ENCODE data around the gene TRIB2. TPM values are rescaled to one million over a fixed set of nuclear protein-coding genes. Genes with fewer than 3 reads are reported as not detected.

TRIB2 gene
- total and polyA plus RNA-seq, 2 of the 13 experiments (the other 11 are each of a cell fraction or from before 2014, with no cell fraction given), result 1.1 to 2.3 TPM

DNA sequence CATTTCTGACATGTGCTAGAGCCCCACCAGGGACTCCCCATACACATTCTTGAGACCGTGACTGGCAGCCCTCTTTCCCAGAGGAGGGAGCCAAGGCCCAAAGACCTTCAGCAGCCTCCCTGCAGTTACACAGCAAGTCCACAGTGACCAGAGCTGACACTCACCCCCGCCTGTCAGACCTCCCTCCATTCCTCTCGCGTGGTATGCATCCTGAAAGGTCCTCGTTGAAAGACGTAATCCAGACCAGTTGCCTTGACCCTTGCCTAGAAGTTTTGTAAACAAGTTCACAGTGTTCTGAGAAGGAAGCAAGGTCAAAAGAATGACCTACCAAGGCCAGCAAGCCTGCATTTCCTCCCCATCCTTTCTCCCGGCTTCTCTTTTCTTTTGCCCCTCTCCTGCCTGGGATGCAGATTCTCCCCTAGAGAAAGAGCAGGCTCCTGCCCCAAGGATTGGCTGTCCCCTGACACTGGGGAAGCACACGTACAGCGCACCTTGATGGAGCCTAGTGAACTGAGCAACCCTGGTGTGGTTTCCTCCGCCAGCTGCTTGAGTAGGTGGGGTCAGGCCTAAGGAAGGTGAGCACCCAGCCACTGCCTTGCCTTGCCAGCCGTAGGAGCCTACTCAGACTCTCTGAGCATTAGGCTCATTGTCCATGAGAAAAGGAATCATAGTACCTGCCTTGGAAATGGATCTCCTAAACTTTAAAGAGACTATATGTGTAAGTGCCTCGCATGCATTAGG lies 18.3 kb downstream of the TRIB2 start:
- Histone ChIP-seq H3K27me3 (ENCODE audit: control insufficient read depth in 1 of 2, insufficient read depth in 2 of 2, low read length in 2 of 2) (no peaks in the 10 kb centered on the region), H3K79me2 (ENCODE audit: insufficient read depth, low read length) (no peaks in the 10 kb centered on the region), H3K27ac (ENCODE audit: extremely low read length, insufficient read depth, low read length) (no peak overlapping the region), H2AFZ (ENCODE audit: low read length) (no peak overlapping the region), H3K4me1 (ENCODE audit: insufficient read depth, low read length) (peaks cover 6% of the 10 kb centered on the region; the same call in 1 of the 2 replicates), H4K20me1 (ENCODE audit: insufficient read depth, low read length) (no peaks in the 10 kb centered on the region), H3K9me3 (ENCODE audit: low read length) (no peaks in the 10 kb centered on the region), H3K9ac (ENCODE audit: insufficient read depth, low read depth, low read length) (no peak overlapping the region), H3K4me3 (replicated peaks in 1 of 3; ENCODE audit: insufficient read depth in 1 of 3, low read depth in 2 of 3, low read length in 3 of 3) (no peak overlapping the region), H3K4me2 (ENCODE audit: low read depth, low read length) (no peak overlapping the region), H3K36me3 (replicated peaks in 1 of 2; ENCODE audit: control insufficient read depth in 1 of 2, insufficient read depth in 2 of 2, low read length in 2 of 2) (no peaks in the 10 kb centered on the region)
- no TSS peak for BruUV-seq (replicated peaks)
- 66% methylated on average over 12 of the region's 12 CpGs for WGBS (ENCODE audit: low lambda C conversion rate)
- FAIRE-seq, result no peak
- intact Hi-C loops (cut with micrococcal nuclease; ENCODE audit: unreplicated experiment) (no loop called here), in situ Hi-C loops (cut with HindIII; ENCODE audit: extremely low pct_ligation_motif_present, low pct_unique_long_range_greater_than_20kb) (no loop called here)
- CTCF ChIA-PET (ENCODE audit: low intra/inter-chr PET ratio, low total read pairs), result no interaction called here
- no peak for DNase-seq (ENCODE audit: low spot score)
- ATAC-seq, result peak; percentile 49
- POLR2A ChIA-PET, result no interaction called here
- TF ChIP-seq MLXIP (CRISPR knock-in tag; IDR thresholded peaks at IDR 0.05; ENCODE audit: borderline replicate concordance) (no peak), NR1H2 (CRISPR knock-in tag; IDR thresholded peaks at IDR 0.05; ENCODE audit: borderline replicate concordance, low read depth) (no peak), ISX (CRISPR knock-in tag; conservative IDR thresholded peaks at IDR 0.05) (no peak), POGK (CRISPR knock-in tag; conservative IDR thresholded peaks at IDR 0.05) (no peak), ZNF724P (CRISPR knock-in tag; IDR thresholded peaks at IDR 0.05; ENCODE audit: borderline replicate concordance) (no peak), ZNF678 (CRISPR knock-in tag; IDR thresholded peaks at IDR 0.05) (no peak), ZNF382 (CRISPR knock-in tag; IDR thresholded peaks at IDR 0.05; ENCODE audit: borderline replicate concordance) (no peak), FLYWCH1 (CRISPR knock-in tag; IDR thresholded peaks at IDR 0.05) (no peak), CBX5 (CRISPR knock-in tag; IDR thresholded peaks at IDR 0.05; ENCODE audit: borderline replicate concordance) (no peak), ZNF354B (CRISPR knock-in tag; IDR thresholded peaks at IDR 0.05) (no peak), ZNF644 (CRISPR knock-in tag; IDR thresholded peaks at IDR 0.05; ENCODE audit: low read depth) (no peak), KDM2A (CRISPR knock-in tag; IDR thresholded peaks at IDR 0.05; ENCODE audit: borderline replicate concordance, low read depth) (no peak), SKI (IDR thresholded peaks at IDR 0.05; ENCODE audit: partially characterized antibody) (no peak)
- TF ChIP-seq, protein P1, sequence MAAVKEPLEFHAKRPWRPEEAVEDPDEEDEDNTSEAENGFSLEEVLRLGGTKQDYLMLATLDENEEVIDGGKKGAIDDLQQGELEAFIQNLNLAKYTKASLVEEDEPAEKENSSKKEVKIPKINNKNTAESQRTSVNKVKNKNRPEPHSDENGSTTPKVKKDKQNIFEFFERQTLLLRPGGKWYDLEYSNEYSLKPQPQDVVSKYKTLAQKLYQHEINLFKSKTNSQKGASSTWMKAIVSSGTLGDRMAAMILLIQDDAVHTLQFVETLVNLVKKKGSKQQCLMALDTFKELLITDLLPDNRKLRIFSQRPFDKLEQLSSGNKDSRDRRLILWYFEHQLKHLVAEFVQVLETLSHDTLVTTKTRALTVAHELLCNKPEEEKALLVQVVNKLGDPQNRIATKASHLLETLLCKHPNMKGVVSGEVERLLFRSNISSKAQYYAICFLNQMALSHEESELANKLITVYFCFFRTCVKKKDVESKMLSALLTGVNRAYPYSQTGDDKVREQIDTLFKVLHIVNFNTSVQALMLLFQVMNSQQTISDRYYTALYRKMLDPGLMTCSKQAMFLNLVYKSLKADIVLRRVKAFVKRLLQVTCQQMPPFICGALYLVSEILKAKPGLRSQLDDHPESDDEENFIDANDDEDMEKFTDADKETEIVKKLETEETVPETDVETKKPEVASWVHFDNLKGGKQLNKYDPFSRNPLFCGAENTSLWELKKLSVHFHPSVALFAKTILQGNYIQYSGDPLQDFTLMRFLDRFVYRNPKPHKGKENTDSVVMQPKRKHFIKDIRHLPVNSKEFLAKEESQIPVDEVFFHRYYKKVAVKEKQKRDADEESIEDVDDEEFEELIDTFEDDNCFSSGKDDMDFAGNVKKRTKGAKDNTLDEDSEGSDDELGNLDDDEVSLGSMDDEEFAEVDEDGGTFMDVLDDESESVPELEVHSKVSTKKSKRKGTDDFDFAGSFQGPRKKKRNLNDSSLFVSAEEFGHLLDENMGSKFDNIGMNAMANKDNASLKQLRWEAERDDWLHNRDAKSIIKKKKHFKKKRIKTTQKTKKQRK (IDR thresholded peaks at IDR 0.05; ENCODE audit: low read length), result no peak
- TF ChIP-seq, protein P2, sequence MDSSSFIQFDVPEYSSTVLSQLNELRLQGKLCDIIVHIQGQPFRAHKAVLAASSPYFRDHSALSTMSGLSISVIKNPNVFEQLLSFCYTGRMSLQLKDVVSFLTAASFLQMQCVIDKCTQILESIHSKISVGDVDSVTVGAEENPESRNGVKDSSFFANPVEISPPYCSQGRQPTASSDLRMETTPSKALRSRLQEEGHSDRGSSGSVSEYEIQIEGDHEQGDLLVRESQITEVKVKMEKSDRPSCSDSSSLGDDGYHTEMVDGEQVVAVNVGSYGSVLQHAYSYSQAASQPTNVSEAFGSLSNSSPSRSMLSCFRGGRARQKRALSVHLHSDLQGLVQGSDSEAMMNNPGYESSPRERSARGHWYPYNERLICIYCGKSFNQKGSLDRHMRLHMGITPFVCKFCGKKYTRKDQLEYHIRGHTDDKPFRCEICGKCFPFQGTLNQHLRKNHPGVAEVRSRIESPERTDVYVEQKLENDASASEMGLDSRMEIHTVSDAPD (CRISPR knock-in tag; IDR thresholded peaks at IDR 0.05), result no peak
